ENCODE measurements around the gene ANKRD30A.
"Not testable (repeated sequence)": the region's sequence is repeated elsewhere in the genome, so short reads cannot be mapped to it uniquely, and the experiment has no call there.

ANKRD30A gene

GRCh38 chr10:37125191-37125732 is at the start of gene ANKRD30A:
ANKRD30A (plus strand) TSS chr10:37125598; CDS start chr10:37125788, 190 bp downstream.
- no peak for DNase-seq (ENCODE audit: low read depth)

GRCh38 chr10:37076083-37076482 is 49.3 kb upstream of the ANKRD30A start:
- DNase-seq (ENCODE audit: low read depth); H3K4me3 ChIP-seq (ENCODE audit: low read depth, low read length): not testable (repeated sequence)

More at GRCh38 chr10:37125191-37125732, at the start of gene ANKRD30A:
- no peak within 1 kb of the TSS for H3K4me3 ChIP-seq (ENCODE audit: low read depth, low read length)

- DNase-seq (ENCODE audit: low read depth): no peak
Measured at GRCh38 chr10:37095792-37096573, 29.4 kb upstream of the ANKRD30A start.

GRCh38 chr10:37101261-37101660 is 24.1 kb upstream of the ANKRD30A start:
- no peak overlapping the region for H3K4me3 ChIP-seq (ENCODE audit: low read depth, low read length)
- DNase-seq (ENCODE audit: low read depth): no peak

More at GRCh38 chr10:37095792-37096573, 29.4 kb upstream of the ANKRD30A start:
- no peak overlapping the region for H3K4me3 ChIP-seq (ENCODE audit: low read depth, low read length)

- DNase-seq (ENCODE audit: low read depth): no peak
Measured at GRCh38 chr10:37109000-37109399, 16.4 kb upstream of the ANKRD30A start.

GRCh38 chr10:37124532-37124931 is 866 bp upstream of the ANKRD30A start:
- no peak overlapping the region for H3K4me3 ChIP-seq (ENCODE audit: low read depth, low read length)
- no peak for DNase-seq (ENCODE audit: low read depth)

More at GRCh38 chr10:37109000-37109399, 16.4 kb upstream of the ANKRD30A start:
- H3K4me3 ChIP-seq (ENCODE audit: low read depth, low read length): no peak overlapping the region

- H3K4me3 ChIP-seq (ENCODE audit: low read depth, low read length): no peak overlapping the region
- DNase-seq (ENCODE audit: low read depth): no peak
Measured at GRCh38 chr10:37125921-37126320, 523 bp downstream of the ANKRD30A start.

- DNase-seq (ENCODE audit: low read depth): no peak
Measured at GRCh38 chr10:37146443-37146842, 21.0 kb downstream of the ANKRD30A start.

GRCh38 chr10:37162430-37162829 is 37.0 kb downstream of the ANKRD30A start:
- not testable (repeated sequence) for DNase-seq (ENCODE audit: low read depth); H3K4me3 ChIP-seq (ENCODE audit: low read depth, low read length)

More at GRCh38 chr10:37146443-37146842, 21.0 kb downstream of the ANKRD30A start:
- no peak overlapping the region for H3K4me3 ChIP-seq (ENCODE audit: low read depth, low read length)

GRCh38 chr10:37171945-37172344 is 46.5 kb downstream of the ANKRD30A start:
- not testable (repeated sequence) for DNase-seq (ENCODE audit: low read depth); H3K4me3 ChIP-seq (ENCODE audit: low read depth, low read length)

GRCh38 chr10:37178296-37178695 is 52.9 kb downstream of the ANKRD30A start:
- not testable (repeated sequence) for H3K4me3 ChIP-seq (ENCODE audit: low read depth, low read length)

GRCh38 chr10:37182719-37183118 is 57.3 kb downstream of the ANKRD30A start:
- H3K4me3 ChIP-seq (ENCODE audit: low read depth, low read length): not testable (repeated sequence)

More at GRCh38 chr10:37178296-37178695, 52.9 kb downstream of the ANKRD30A start:
- not testable (repeated sequence) for DNase-seq (ENCODE audit: low read depth)

GRCh38 chr10:37206132-37206531 is 80.7 kb downstream of the ANKRD30A start:
- no peak overlapping the region for H3K4me3 ChIP-seq (ENCODE audit: low read depth, low read length)
- no peak for DNase-seq (ENCODE audit: low read depth)

More at GRCh38 chr10:37182719-37183118, 57.3 kb downstream of the ANKRD30A start:
- DNase-seq (ENCODE audit: low read depth): not testable (repeated sequence)

- no peak overlapping the region for H3K4me3 ChIP-seq (ENCODE audit: low read depth, low read length)
- no peak for DNase-seq (ENCODE audit: low read depth)
Measured at GRCh38 chr10:37220866-37221265, 95.5 kb downstream of the ANKRD30A start.

- DNase-seq (ENCODE audit: low read depth): no peak
- H3K4me3 ChIP-seq (ENCODE audit: low read depth, low read length): no peak overlapping the region
Measured at GRCh38 chr10:37222046-37222445, 96.6 kb downstream of the ANKRD30A start.

GRCh38 chr10:37225163-37225562 is 99.8 kb downstream of the ANKRD30A start:
- no peak for DNase-seq (ENCODE audit: low read depth)
- H3K4me3 ChIP-seq (ENCODE audit: low read depth, low read length): no peak overlapping the region

GRCh38 chr10:37226524-37226923 is 101.1 kb downstream of the ANKRD30A start:
- DNase-seq (ENCODE audit: low read depth): no peak

GRCh38 chr10:37234692-37235091 is 109.3 kb downstream of the ANKRD30A start:
- no peak for DNase-seq (ENCODE audit: low read depth)
- no peak overlapping the region for H3K4me3 ChIP-seq (ENCODE audit: low read depth, low read length)

More at GRCh38 chr10:37226524-37226923, 101.1 kb downstream of the ANKRD30A start:
- no peak overlapping the region for H3K4me3 ChIP-seq (ENCODE audit: low read depth, low read length)

GRCh38 chr10:37236093-37236492 is 110.7 kb downstream of the ANKRD30A start:
- no peak for DNase-seq (ENCODE audit: low read depth)
- no peak overlapping the region for H3K4me3 ChIP-seq (ENCODE audit: low read depth, low read length)

GRCh38 chr10:37240223-37240622 is 114.8 kb downstream of the ANKRD30A start:
- DNase-seq (ENCODE audit: low read depth): no peak
- H3K4me3 ChIP-seq (ENCODE audit: low read depth, low read length): no peak overlapping the region

GRCh38 chr10:37246637-37247036 is 121.2 kb downstream of the ANKRD30A start:
- DNase-seq (ENCODE audit: low read depth): no peak

More at GRCh38 chr10:37246637-37247036, 121.2 kb downstream of the ANKRD30A start:
- no peak overlapping the region for H3K4me3 ChIP-seq (ENCODE audit: low read depth, low read length)
